Activated gamma-delta T cell (primary cell): ENCODE measurements around the gene SETD5.

Experiments used
- DNase-seq: peaks from one replicate; lab custom pipeline; 2025; lab: John Stamatoyannopoulos, UW

SETD5 gene

DNA sequence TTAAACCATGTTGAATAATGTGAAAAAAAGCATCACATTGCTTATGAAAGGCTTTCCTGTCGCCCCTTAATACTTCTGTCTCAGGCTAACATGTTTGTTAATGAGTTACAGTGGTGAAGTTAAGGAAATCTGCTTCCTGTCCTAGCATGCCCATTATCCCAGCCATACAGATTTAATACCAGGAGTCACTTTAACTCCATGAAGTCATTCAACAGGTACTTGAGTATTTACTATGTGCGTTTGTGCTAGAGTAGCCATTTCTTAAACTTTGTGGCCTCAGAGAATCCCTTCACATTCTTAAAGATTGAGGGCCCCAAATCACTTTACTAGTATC lies 10.1 kb upstream of the SETD5 start:
- DNase-seq, result no peak

DNA sequence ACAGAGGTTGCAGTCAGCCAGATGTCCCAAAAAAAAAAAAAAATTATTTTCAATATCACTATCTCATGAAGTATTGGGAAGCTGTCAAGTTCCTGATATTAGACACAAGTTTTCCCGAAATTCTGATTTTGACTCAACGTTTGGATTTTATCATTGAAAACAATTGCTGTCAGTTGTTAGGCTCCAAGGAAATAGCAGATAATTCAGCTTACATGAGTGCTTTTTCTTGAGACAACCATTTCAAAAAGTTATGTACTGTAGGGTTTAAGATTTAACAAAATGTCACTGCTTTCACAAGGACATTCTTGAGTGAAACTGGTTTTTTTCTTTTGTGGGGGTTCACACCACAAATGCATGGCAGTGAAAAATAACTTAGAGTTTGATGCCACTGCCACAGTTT lies 9.3 kb upstream of the SETD5 start:
- DNase-seq, result no peak

DNA sequence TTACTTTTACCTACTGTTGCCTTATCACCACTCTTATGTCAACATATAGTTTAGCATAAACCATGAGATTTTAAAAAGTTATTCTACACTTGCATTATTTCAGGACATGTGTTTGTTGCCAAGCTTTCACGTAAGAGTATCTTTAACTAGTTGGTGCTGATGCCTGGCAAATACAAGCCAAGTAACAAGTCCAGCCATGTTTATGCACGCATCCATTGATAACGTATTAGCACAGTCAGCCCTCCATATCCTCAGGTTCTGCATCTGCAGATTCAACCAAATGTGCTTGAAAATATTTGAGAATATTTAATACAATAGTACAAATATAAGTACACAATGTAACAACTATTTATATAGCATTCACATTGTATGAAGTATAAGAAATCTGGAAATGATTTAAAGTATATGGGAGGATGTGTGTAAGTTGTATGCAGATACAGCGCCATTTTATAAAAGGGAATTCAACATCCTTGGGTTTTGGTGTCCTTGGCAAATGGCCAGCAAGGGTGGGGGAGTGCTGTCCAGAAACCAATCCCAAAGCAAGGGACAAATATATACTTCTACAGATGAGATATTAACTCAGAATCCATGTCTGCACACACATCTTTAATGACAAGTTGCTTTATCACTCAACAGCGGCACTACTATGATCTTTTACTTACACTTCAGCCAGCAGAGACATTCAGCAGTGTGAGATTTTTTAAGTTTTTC lies 8.7 kb upstream of the SETD5 start:
- no peak for DNase-seq

DNA sequence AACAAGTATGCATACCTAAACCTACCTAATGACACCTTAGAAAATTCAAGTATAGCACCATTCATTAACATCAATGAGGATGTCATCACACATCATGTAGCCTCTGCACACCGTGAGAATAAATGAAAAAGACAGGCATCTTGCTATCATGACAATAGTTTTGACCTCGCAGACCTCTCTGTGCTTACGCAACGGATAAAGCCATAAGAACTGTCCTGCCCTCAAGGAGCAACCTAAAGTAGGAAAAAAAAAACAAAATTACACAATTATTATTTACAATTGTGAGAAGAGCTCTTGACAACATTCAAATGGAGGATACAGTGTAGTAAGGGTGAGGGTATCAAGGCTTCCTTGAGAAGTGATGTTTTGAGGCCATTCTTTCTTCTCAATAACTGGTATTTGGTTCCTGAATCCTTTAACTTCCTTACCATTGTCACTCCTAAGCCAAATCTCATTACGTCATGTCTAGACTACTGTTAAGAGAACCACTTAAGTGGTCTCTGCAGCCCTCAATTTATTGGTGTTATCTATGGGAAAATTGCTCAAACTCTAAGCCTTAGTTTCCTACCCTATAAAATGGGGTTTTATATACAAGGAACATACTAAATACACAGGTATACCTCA lies 7.0 kb upstream of the SETD5 start:
- no peak for DNase-seq

DNA sequence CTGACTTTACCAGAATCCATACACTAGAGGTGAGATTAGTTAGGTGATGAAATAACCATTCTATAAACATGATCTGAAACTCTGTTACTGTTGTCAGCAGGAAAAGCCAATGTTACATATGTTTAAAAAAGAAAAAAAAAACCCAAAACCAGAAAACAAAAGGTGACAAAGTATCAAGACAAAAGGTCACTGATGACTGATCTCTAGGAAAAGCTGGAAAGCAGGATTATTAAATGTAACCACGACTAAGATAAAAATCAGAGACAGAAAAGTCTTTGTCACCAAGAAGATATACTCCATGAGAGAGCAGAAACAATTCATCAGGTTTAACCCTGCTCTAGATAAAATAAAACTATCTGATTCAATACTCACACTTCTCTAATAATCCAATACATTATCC lies 5.4 kb upstream of the SETD5 start:
- DNase-seq, result no peak

DNA sequence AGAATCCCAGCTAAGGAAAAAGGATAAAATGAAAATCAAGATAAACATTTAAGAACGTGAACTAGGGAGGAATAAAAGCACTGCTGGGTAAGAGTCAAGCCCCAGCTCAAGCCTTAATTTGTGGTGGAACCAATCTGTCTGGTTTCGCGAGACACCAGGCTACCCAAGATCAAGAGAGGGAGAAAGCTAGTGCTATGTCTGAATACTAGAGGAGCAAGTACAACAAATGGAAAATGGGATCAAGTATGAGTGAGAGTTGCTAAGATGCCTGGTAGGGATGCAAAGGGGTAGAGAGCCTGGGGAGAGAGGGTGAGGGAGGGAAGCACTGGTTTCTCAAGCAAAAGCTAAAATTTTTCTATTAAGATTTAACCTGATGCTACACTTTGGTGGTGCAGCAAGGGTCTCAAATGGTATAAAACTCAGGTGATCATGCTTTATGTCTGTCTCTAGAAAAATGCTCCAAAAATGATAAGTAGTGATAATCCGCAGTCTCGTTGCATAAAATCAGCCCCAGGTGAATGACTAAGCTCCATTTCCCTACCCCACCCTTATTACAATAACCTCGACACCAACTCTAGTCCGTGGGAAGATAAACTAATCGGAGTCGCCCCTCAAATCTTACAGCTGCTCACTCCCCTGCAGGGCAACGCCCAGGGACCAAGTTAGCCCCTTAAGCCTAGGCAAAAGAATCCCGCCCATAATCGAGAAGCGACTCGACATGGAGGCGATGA lies 1.7 kb upstream of the SETD5 start:
- no peak for DNase-seq

DNA sequence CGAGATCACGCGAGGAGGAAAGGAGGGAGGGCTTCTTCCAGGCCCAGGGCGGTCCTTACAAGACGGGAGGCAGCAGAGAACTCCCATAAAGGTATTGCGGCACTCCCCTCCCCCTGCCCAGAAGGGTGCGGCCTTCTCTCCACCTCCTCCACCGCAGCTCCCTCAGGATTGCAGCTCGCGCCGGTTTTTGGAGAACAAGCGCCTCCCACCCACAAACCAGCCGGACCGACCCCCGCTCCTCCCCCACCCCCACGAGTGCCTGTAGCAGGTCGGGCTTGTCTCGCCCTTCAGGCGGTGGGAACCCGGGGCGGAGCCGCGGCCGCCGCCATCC lies 1.1 kb upstream of the SETD5 start:
- DNase-seq, result no peak

DNA sequence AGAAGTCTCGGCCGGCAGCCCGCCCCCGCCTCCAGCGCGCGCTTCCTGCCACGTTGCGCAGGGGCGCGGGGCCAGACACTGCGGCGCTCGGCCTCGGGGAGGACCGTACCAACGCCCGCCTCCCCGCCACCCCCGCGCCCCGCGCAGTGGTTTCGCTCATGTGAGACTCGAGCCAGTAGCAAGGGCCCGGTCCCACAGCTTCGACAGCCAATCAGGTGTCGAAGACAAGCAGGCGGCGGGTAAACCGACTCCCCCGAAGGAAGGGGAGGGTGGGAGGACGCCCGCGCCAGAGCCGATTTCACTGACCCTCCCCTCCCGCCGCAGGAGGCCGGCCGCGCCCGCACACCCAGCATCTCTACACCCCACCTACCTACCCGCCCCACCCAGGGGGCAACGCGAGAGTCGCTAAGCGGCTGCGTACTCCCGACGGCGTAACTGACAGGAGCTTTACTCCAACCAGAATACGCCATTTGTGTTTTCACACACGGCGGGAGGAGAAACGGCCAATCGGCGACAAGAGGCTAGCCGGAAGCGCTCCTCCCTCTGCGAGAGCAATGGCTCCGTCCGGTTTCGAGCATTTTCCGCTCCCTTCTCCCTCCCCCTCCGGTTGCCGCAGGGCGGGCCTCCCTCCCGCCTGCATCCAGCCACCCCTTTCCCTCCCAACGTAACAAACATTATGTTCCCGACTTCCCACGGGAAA lies 633 bp upstream of the SETD5 start:
- peak; percentile 99 for DNase-seq

DNA sequence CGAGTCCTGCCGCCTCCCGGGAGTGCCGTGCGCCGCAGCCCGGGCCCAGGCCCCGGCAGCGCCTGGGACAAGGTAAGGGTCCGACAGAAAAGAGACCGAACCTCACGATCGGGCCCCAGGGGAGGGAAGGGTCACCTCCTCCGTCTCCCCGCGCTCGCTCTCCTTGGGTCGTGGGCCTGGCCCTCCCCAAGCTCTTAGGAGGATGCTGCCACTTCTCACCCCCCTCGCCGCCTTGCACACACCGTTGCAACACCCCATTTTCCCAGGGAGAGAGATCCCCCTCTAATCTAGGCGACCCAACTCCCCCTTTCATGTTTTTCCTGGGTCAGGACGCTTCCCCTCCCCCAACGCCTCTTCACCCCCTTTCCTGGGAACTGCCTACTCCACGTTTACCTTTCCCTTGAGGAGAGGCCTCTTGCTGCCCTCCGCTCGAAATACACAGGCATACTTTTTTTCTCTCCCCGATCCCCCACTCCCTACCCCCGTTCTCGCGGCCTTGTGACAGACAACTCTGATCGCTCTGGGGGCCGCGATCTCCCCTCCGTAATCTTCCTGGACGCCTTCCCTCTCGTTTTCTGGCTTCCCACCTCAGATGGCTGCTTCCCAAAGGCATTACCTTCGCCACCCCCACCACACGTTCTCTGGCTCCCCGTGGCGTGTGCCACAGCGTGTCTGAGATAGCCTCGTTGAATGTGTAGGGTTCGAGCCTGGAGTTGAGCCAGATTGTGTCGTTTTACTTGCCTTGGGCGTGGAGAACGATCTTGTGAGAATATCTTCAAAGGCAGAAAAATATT lies 688 bp downstream of the SETD5 start:
- DNase-seq, result no peak

DNA sequence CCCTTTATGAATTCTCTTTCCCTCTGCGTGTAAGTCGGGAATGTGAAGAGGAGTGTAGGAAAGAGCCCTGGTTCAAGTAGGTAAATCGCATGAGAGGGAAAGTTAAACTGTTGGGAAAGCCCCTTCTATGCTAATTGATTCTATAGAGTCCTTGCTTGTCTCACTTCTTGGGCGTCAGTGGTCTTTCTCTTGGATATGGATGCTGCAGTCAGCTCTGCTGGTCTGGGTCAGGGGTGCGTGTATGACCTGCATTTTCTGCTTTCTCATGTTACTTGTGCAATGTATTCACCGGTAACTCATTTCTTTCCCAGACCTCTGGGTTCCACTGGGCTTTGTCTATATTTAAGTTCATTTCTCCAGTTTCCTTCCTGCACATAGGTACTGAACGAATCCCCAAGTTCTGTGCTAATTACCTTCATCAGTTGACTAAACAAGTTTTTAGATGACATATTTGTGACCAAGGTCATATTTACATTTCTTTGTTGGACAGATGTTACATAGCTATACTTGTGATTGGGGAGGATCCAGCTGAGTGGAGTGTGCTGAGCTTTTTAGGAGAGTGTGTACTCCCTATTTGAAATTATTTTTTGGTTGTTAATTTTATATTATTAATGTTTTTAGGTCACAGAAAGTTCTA lies 1.4 kb downstream of the SETD5 start:
- no peak for DNase-seq

DNA sequence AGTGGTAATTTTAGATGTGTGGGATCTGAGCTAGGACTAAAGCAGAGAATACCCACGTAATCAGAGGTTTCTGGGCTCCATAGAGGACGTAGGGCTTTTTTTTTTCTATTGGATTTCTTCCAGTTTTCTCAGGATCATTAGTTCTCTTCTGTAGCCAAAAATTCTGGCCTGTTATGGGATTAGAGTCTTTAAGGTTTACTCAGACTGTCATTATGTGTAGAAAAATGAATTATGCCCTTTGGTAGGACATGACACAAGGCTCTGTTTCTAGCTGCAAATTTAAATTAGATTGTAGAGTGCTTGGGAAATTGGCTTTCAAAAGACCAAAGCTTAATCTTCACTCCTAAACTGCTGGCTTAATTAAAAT lies 1.9 kb downstream of the SETD5 start:
- DNase-seq, result no peak

DNA sequence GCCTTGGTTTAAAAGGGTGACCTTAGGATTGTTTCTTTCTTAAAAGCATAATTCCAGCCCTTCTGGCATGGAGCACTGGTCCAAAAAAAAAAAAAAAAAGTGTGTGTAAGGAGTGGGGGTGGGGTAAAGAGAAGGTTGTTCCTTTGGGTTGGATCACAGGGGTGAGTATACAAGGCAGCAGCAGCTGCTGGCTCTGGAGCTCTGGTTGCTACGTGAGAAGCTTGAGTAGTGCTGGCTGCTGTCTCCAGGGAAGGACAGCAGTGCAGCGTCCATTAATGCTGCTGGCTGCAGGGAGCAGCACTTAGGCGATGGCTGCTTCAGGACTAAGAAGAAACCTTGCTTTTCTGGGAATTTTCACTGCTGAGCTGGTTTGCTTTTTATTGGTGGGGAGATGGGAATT lies 2.3 kb downstream of the SETD5 start:
- DNase-seq, result no peak

DNA sequence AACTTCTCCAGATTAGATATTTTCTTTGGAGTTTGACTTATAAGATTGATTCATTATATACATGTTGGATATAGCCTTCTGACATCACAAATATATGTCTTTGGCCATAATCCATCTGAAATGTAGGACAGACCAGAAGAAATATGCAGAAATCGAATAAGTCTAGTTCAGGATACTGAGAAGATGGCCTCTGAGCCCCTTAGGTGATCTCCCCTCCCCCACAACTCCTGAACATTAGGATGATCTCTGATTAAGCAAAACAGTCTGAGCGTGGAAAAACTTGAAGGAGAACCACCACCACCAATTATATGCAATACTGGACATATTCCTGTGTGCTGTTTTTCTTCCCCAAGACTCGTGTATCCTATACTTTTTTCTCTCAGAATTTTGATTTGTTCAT lies 3.2 kb downstream of the SETD5 start:
- DNase-seq, result no peak

DNA sequence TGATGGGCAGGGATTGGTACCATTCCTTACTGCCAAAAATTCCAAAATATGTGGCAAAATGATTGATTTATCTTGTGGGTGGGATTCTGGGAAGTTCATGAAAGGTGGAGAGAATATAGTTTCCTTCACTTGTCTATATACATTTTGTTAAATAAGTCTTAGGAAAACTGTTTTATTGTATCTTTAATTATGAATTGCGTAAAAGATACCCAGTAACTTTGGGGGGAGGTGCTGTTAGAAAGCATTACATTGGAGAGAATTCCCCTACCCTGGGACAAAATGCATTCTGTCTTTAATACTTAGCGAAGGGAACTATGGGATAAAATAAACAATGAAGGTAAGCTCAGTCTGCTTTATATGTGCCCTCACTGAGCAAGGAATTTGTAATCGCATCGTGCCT lies 4.6 kb downstream of the SETD5 start:
- DNase-seq, result no peak

DNA sequence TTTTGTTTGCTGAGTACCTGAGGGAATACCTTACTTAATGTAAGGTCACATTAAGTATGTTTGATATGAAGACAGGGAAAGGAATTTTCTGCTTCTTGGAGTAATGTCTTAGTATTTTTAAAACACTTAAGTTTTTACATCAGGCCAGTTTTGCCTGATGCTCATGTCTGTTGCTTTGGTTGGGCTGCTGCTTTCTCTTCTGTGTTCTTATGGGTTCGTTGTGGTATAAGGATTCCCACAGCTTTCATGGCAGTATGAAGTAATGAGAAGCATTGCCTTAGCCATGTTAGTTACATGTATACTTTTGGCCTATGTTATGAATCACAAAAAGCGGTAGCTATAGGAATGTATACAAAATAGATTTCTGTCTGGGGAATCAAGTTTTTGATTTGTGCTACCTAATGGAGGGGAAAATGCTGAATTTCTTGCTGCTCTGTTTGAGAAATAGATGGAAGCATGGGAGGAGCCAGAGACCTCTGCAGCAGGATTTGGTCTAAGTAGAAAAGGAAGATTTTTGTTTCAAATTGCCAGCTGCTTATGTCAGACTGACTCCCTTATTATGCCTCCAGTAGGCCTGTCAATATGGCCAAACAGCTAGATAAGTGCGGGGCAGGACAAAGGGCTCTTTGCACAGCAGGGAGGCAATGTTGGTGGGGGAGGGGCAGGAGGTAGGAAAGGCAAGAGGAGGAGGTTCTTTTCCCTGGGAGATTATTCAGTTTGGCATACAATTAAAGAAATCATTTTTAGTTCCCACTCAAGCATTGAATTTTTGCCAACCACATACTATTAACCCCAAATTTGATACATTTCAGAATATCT lies 5.2 kb downstream of the SETD5 start:
- no peak for DNase-seq

DNA sequence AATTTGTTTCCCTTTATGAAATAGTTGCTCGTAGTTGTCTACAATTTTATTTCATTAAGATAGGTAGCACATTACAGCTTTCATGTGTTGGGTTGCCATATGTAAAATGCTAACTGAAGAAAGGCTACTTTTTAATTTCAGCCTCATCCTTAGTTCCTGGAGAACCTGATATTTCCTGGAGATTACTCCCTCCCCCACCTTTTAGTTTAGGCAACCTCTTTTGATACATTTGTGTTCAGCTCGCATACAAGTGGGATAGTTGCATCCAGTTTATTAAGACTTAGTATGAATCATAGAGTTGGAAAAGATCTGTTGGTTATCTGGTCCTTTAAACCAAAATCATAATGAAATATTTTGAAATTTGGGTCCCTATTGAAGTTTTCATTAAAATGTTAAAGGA lies 6.0 kb downstream of the SETD5 start:
- DNase-seq, result no peak

DNA sequence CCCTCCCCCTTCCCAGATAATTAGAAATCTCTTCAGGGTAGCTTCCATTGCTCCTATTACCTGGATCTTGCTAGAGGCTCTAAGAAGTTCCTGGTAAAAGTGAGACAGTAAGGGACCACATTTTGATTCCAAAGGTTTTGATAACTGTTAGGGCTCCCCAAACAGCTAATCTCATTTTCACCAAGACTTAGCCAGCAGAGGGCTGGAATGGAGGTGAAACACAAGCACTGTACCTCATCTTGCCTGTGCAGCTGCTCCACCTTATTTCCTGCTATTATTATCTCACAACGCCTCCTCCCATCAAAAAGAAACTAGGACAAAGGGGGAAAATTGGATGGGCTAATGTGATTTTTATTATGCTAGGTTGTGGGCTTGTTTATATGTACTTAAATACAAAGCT lies 7.3 kb downstream of the SETD5 start:
- no peak for DNase-seq

DNA sequence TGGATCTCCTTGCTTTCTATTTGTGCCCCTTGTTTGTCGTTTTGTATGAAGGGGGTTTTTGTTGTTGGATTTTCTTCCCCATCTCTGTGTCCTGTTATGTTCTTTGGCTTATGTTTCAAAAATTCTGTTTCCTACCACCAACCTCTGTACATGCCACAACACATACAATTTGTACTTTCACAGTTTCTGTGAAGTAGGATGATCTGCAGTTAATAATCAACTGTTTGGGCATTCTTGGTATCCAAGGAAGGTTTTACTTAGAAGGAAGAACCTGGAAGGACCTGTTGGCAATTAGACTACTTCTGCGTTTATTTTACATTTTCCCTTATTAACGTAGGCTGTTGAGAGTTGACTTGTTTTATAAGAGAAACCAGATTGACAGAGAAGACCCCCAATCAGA lies 8.3 kb downstream of the SETD5 start:
- no peak for DNase-seq

DNA sequence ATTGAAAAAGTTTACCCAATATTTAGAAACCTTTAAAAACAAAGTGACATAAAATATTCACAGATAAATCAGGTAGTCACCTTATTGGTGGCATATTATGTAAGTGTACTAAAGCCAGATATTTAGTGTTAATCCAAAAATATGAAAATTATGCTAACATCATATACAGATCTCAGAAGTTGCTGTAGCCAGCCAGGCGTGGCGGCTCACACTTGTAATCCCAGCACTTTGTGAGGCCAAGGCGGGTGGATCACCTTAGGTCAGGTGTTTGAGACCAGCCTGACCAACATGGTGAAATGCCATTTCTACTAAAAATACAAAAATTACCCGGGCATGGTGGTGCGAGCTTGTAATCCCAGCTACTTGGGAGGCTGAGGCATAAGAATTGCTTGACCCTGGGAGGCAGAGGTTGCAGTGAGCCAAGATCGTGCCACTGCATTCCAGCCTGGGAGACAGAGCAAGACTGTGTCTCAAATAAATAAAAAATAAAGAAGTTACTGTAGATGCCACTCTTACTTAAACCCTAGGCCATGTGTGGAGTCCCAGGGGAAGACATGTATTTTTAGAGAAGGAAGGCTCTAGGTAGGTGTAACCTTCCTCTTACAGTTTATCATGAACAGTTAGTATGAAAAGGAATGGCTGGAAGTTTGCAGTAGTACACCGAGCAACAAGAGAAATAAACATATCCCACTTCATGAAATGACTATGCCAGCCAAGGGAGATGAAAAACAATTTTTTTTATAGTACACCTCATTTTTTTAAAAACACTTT lies 9.6 kb downstream of the SETD5 start:
- no peak for DNase-seq

DNA sequence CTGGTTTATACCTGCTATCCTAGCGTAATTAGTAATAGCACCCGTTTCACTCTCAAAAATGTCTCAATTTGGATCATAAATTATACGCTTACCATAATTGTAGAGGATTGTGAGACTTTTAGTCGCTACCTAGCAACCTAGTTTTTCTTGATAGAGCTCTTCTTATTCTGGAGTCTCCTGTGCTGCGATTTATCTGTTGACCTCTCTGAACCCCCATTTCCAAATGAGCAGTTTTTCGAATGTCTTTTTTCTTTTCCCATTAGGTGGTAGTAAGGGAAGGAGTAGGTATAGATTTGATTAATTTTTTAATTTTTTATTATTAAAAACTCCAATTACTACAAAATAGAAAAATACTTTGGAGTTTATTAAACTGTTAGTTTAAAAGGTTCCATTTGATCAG lies 10.6 kb downstream of the SETD5 start:
- no peak for DNase-seq
